Mesenchymal stem cell (in vitro differentiated cells and primary cell): ENCODE results near the gene NAB2.
A peak's percentile ranks its signal among the peaks of the same experiment; 100 is the strongest.

Experiments
- DNase-seq: peaks from one replicate; pipeline ENCODE4 v3.0.0-alpha.2; 2013
- H2AFZ ChIP-seq: one replicate; pipeline ENCODE4 v1.6.1; 2013; ENCODE audit warnings: low read depth, mild to moderate bottlenecking, control low read depth, inconsistent platforms, low read length, moderate library complexity
- H2AK5ac ChIP-seq: 2 replicates; pipeline ENCODE4 v1.6.1; 2013; ENCODE audit warnings: low read length, moderate library complexity, mild to moderate bottlenecking, inconsistent platforms; ENCODE audit not compliant: severe bottlenecking
- H2BK120ac ChIP-seq: one replicate; pipeline ENCODE4 v1.6.1; 2013; ENCODE audit warnings: low read depth, mild to moderate bottlenecking, inconsistent platforms, low read length, moderate library complexity
- H2BK12ac ChIP-seq, 2 experiments: one replicate each; pipeline ENCODE4 v1.6.1; 2013; ENCODE audit warnings: inconsistent platforms in 2 of 2, low read length in 2 of 2, mild to moderate bottlenecking in 2 of 2, moderate library complexity in 2 of 2, control low read depth in 1 of 2
- H2BK15ac ChIP-seq: one replicate; pipeline ENCODE4 v1.6.1; 2013; ENCODE audit warnings: mild to moderate bottlenecking, low read depth, inconsistent platforms; ENCODE audit not compliant: poor library complexity, severe bottlenecking
- H2BK5ac ChIP-seq: 2 replicates; pipeline ENCODE4 v1.6.1; 2013; ENCODE audit warnings: low read depth, mild to moderate bottlenecking, low read length, control low read depth, inconsistent platforms; ENCODE audit not compliant: poor library complexity, severe bottlenecking
- H3K14ac ChIP-seq, 2 experiments: one replicate each; pipeline ENCODE4 v1.6.1; 2013; ENCODE audit warnings: inconsistent platforms in 2 of 2, low read length in 2 of 2, control low read depth in 1 of 2, mild to moderate bottlenecking in 1 of 2, moderate library complexity in 1 of 2
- H3K18ac ChIP-seq, 2 experiments: one replicate each; pipeline ENCODE4 v1.6.1; 2013; ENCODE audit warnings: inconsistent platforms in 2 of 2, low read length in 2 of 2, control low read depth in 1 of 2, low read depth in 1 of 2, mild to moderate bottlenecking in 1 of 2
- H3K23ac ChIP-seq, 2 experiments: one replicate each; pipeline ENCODE4 v1.6.1; 2013; ENCODE audit warnings: inconsistent platforms in 2 of 2, low read length in 2 of 2, mild to moderate bottlenecking in 2 of 2, moderate library complexity in 2 of 2, control low read depth in 1 of 2
- H3K27ac ChIP-seq: 2 replicates; pipeline ENCODE4 v1.5.1; 2013; ENCODE audit warnings: mild to moderate bottlenecking, moderate library complexity, low read length, control low read depth, inconsistent platforms; ENCODE audit not compliant: poor library complexity, severe bottlenecking
- H3K27me3 ChIP-seq, 2 experiments: 2 replicates each; pipeline versions ENCODE4 v1.6.1 to v1.7.0; 2013; ENCODE audit warnings: low read length in 2 of 2, mild to moderate bottlenecking in 2 of 2, moderate library complexity in 2 of 2, control low read depth in 1 of 2, inconsistent platforms in 1 of 2; ENCODE audit not compliant: control insufficient read depth in 1 of 2, insufficient read depth in 1 of 2
- H3K36me3 ChIP-seq, 2 experiments: 2 replicates each; pipeline versions ENCODE4 v1.6.1 to v1.7.0; 2013; ENCODE audit warnings: low read length in 2 of 2, control low read depth in 1 of 2, inconsistent platforms in 1 of 2, low read depth in 1 of 2, mild to moderate bottlenecking in 1 of 2; ENCODE audit not compliant: insufficient read depth in 2 of 2, control insufficient read depth in 1 of 2
- H3K4ac ChIP-seq, 2 experiments: one replicate each; pipeline ENCODE4 v1.6.1; 2013; ENCODE audit warnings: inconsistent platforms in 2 of 2, low read length in 2 of 2, mild to moderate bottlenecking in 2 of 2, moderate library complexity in 2 of 2, control low read depth in 1 of 2, low read depth in 1 of 2
- H3K4me1 ChIP-seq: 2 replicates; pipeline ENCODE4 v1.6.1; 2013; ENCODE audit warnings: low read depth, low read length, control low read depth; ENCODE audit not compliant: control insufficient read depth, insufficient read depth
- H3K4me2 ChIP-seq: 2 replicates; pipeline ENCODE4 v1.6.1; 2013; ENCODE audit warnings: low read length, mild to moderate bottlenecking, inconsistent platforms; ENCODE audit not compliant: poor library complexity, severe bottlenecking
- H3K4me3 ChIP-seq, 2 experiments: 2 replicates each; pipeline versions ENCODE4 v1.5.1 to v1.7.0; 2013; ENCODE audit warnings: low read length in 2 of 2, mild to moderate bottlenecking in 2 of 2, control low read depth in 1 of 2, low read depth in 1 of 2; ENCODE audit not compliant: insufficient read depth in 1 of 2
- H3K79me1 ChIP-seq: replicated peaks from 2 replicates; pipeline ENCODE4 v1.6.1; 2013; ENCODE audit warnings: mild to moderate bottlenecking, control low read depth, low read length, inconsistent platforms; ENCODE audit not compliant: poor library complexity, severe bottlenecking
- H3K9ac ChIP-seq: 2 replicates; pipeline ENCODE4 v1.7.0; 2013; ENCODE audit warnings: mild to moderate bottlenecking, low read length, moderate library complexity
- H3K9me3 ChIP-seq: 2 replicates; pipeline ENCODE4 v1.7.0; 2013; ENCODE audit warnings: mild to moderate bottlenecking, low read length; ENCODE audit not compliant: control insufficient read depth
- H4K8ac ChIP-seq: one replicate; pipeline ENCODE4 v1.6.1; 2013; ENCODE audit warnings: inconsistent platforms, mild to moderate bottlenecking, low read length, moderate library complexity
- H4K91ac ChIP-seq: one replicate; pipeline ENCODE4 v1.6.1; 2013; ENCODE audit warnings: mild to moderate bottlenecking, low read length, inconsistent platforms
- WGBS: methylation state at CpG from one replicate; pipeline ENCODE4 v1.1.7; 2013; ENCODE audit warnings: mixed read lengths; 5-methylcytosine and 5-hydroxymethylcytosine counted together

NAB2 gene

DNA sequence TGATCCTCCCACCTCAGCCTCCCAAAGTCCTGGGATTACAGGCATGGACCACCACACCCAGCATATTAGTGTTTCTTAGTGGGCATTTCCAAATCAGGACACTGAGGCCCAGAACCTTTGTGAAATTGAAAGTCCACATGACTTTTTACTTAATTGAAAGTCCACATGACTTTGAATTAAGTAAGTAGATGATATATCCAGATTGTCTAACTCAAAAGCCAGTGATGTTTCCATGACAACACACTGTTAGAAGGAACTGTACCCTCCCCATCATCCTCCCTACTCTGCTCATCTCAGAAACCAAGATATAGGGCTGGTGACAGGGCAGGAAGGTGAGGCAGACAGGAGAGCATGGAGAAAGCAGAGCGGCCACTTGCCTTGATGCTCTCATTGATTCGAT is 46.2 kb upstream of the NAB2 start:
- Histone ChIP-seq H3K4me1 (no peaks in the 10 kb centered on the region), H3K36me3 (no peaks in the 10 kb centered on the region), H3K14ac (no peak overlapping the region), H3K18ac (no peak overlapping the region), H2AK5ac (no peak overlapping the region), H3K4me2 (no peak overlapping the region), H2AFZ (no peak overlapping the region), H2BK5ac (no peak overlapping the region), H3K9ac (no peak overlapping the region), H4K8ac (no peak overlapping the region), H3K23ac (no peak overlapping the region), H2BK120ac (no peak overlapping the region), H3K79me1 (no peaks in the 10 kb centered on the region), H2BK12ac (no peak overlapping the region), H3K4me3 (no peak overlapping the region), H4K91ac (no peak overlapping the region), H2BK15ac (no peak overlapping the region), H3K9me3 (no peaks in the 10 kb centered on the region), H3K4ac (no peak overlapping the region), H3K27ac (no peak overlapping the region), H3K27me3 (peaks cover 77 to 99% of the 10 kb centered on the region in 2 experiments)
- DNase-seq = no peak
- 96% methylated on average over 2 of the region's 2 CpGs for WGBS

GRCh38 chr12:57044468-57044867 is 44.4 kb upstream of the NAB2 start:
- Histone ChIP-seq H3K14ac (no peak overlapping the region), H3K9me3 (no peaks in the 10 kb centered on the region), H2BK120ac (no peak overlapping the region), H3K27me3 (peaks cover 60 to 99% of the 10 kb centered on the region in 2 experiments), H3K18ac (no peak overlapping the region), H3K9ac (no peak overlapping the region), H3K23ac (peak overlapping the region in 1 of 2 experiments; percentile 77), H2AK5ac (no peak overlapping the region), H3K36me3 (no peaks in the 10 kb centered on the region), H3K4me1 (peaks cover 6% of the 10 kb centered on the region), H3K4me2 (no peak overlapping the region), H3K4ac (no peak overlapping the region), H4K8ac (no peak overlapping the region), H4K91ac (no peak overlapping the region), H3K79me1 (no peaks in the 10 kb centered on the region), H2BK5ac (no peak overlapping the region), H2AFZ (no peak overlapping the region), H3K4me3 (no peak overlapping the region), H2BK15ac (no peak overlapping the region), H3K27ac (no peak overlapping the region), H2BK12ac (no peak overlapping the region)
- WGBS = 93% methylated on average over 3 of the region's 6 CpGs
- no peak for DNase-seq

DNA sequence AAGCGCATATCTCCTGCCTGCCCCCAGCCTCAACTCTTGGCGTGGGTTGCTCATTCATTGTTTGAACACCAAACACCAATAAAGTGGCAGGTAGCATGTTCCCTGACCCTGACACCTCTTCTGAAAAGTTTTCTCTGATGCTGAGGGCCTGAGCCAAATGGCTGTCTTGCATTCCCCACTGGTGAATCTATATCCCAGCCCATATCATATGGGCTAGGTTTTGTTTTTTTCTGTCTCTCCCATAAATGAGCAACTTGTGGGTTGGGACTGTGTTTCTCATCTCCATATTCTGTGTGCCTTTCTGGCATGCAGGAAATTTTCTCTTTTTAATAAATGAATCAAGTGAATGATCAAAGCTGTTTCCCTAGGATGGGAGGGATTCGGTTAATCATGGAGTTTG is 44.0 kb upstream of the NAB2 start:
- H4K8ac ChIP-seq = no peak overlapping the region

GRCh38 chr12:57046086-57046791 is 42.7 kb upstream of the NAB2 start:
- no peak overlapping the region for H3K4ac ChIP-seq
- H3K27me3 ChIP-seq = peaks cover 46 to 100% of the 10 kb centered on the region in 2 experiments
- no peak overlapping the region for H4K8ac ChIP-seq
- H3K79me1 ChIP-seq = no peaks in the 10 kb centered on the region
- H3K18ac ChIP-seq = no peak overlapping the region
- no peak overlapping the region for H2BK15ac ChIP-seq
- no peaks in the 10 kb centered on the region for H3K36me3 ChIP-seq
- H3K27ac ChIP-seq = no peak overlapping the region
- no peak overlapping the region for H2BK12ac ChIP-seq
- no peak overlapping the region for H4K91ac ChIP-seq
- no peak for DNase-seq
- H3K4me3 ChIP-seq = no peak overlapping the region
- no peak overlapping the region for H2AK5ac ChIP-seq
- H2BK5ac ChIP-seq = no peak overlapping the region
- H3K23ac ChIP-seq = no peak overlapping the region
- no peak overlapping the region for H3K14ac ChIP-seq
- H2BK120ac ChIP-seq = no peak overlapping the region
- 86% methylated on average over 6 of the region's 6 CpGs for WGBS
- H2AFZ ChIP-seq = no peak overlapping the region
- H3K9me3 ChIP-seq = no peaks in the 10 kb centered on the region
- peaks cover 6% of the 10 kb centered on the region for H3K4me1 ChIP-seq
- H3K4me2 ChIP-seq = no peak overlapping the region
- H3K9ac ChIP-seq = no peak overlapping the region

More for the DNA sequence above, 44.0 kb upstream of the NAB2 start:
- no peak for DNase-seq
- Histone ChIP-seq H3K4me3 (no peak overlapping the region), H3K9me3 (no peaks in the 10 kb centered on the region), H2AK5ac (no peak overlapping the region), H3K36me3 (no peaks in the 10 kb centered on the region), H2BK5ac (no peak overlapping the region), H4K91ac (no peak overlapping the region), H3K4me2 (no peak overlapping the region), H3K4ac (no peak overlapping the region), H3K23ac (peak overlapping the region in 1 of 2 experiments; percentile 77), H3K27me3 (peaks cover 55 to 99% of the 10 kb centered on the region in 2 experiments), H2BK120ac (no peak overlapping the region), H3K27ac (no peak overlapping the region), H2AFZ (no peak overlapping the region), H3K79me1 (no peaks in the 10 kb centered on the region), H3K18ac (no peak overlapping the region), H3K9ac (no peak overlapping the region), H2BK12ac (no peak overlapping the region), H3K14ac (no peak overlapping the region), H2BK15ac (no peak overlapping the region), H3K4me1 (peaks cover 6% of the 10 kb centered on the region)
- WGBS = 83% methylated on average over 3 of the region's 3 CpGs
